NCI-H82 treated with DMSO at 0.1 percent for 48 hours (cell line): ENCODE measurements around the gene HOXC11.

Experiments
- DNase-seq: peaks from one replicate; lab custom pipeline; 2025; ENCODE audit not compliant: unreplicated experiment; lab: John Stamatoyannopoulos, UW

The HOXC11 gene

DNA sequence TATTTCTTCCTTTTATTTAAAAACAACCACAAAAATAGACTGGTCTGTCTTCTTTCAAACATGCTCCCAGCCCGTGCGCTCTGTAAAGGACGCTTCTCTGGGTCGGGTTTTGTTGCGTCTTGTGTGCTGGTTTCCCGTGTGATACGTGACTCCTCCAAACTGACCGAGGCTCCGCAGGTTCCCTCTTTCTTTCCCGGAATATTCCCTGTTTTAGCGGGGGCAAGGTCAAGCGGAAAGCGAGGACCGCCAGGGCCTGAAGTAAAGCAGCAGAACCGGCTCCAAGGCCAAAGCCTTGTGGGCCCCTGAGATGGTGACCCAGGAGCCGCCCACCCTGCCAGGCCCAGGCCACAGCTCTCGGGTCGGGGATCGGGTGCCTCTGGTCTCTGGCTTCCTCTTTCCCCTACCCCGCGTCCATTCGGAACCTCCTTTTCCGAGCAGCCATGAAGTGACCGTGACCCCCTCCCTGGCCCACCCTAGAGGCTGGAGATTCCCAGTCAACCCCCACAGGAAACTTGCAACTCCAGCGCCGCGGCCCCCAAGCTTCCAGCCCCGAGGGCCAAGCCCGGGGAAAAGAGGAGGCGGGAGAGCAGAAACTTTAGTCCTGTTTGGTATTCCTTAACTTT lies 11.1 kb downstream of the HOXC11 start:
- DNase-seq, result no peak

DNA sequence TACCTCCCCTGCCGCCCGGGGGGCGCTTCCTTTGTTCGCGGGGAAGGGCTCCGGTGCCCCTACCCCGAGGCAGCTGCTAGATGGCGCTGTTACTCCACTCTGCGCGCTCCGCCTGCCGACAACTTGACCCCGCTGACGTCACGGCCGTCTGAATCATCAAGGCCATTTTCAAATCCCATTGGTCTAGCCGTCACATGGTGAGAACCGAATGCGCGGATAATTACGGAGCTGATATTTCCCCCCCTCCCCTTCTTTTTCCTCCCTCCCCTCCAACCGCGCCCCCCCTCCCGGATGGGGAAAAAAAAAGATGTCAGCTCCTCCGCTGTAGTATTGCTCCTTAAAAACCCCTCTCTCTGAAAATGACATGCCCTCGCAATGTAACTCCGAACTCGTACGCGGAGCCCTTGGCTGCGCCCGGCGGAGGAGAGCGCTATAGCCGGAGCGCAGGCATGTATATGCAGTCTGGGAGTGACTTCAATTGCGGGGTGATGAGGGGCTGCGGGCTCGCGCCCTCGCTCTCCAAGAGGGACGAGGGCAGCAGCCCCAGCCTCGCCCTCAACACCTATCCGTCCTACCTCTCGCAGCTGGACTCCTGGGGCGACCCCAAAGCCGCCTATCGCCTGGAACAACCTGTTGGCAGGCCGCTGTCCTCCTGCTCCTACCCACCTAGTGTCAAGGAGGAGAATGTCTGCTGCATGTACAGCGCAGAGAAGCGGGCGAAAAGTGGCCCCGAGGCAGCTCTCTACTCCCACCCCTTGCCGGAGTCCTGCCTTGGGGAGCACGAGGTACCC lies 12.2 kb downstream of the HOXC11 start, which contains the start of gene HOXC10:
Gene HOXC10 (plus strand): TSS at position 246 of the 791 bp plus-strand sequence. CDS start 114 bp downstream, at position 360.
- peak; percentile 89 for DNase-seq

DNA sequence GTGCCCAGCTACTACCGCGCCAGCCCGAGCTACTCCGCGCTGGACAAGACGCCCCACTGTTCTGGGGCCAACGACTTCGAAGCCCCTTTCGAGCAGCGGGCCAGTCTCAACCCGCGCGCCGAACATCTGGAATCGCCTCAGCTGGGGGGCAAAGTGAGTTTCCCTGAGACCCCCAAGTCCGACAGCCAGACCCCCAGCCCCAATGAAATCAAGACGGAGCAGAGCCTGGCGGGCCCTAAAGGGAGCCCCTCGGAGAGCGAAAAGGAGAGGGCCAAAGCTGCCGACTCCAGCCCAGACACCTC lies 12.7 kb downstream of the HOXC11 start:
- no peak for DNase-seq

DNA sequence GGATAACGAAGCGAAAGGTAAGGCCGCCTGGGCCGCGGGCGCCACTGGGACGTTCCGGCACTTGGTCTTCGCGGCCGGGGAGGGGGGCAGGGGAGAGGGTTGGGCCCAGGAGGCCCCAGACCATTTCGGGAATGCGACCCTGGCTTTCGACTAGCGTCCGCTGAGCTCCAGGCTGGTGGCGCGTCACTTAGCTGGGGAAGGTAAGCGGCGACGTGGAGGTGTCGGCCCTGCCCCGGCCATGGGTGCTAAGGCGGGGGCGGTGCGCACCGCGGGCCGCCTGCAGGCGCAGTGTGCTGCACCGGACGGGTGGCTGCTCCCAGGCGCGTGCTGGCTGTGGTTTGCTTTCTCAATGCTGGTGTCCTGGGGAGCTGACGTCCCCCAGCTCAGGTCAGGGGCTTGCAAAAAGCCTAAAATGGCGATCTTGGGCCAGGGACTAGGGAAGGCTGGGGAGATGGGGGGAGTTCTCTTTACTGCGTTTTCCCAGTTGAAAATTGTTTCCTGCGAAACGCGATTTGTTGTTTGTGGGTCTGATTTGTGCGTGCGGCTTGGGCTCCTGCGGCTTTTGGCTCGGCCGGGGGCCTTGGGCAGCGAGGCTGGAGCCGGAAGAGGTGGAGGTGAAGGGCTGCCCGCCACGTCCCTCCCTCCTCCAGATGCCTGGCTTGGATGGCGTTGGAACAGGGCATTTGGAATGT lies 13.2 kb downstream of the HOXC11 start:
- no peak for DNase-seq

DNA sequence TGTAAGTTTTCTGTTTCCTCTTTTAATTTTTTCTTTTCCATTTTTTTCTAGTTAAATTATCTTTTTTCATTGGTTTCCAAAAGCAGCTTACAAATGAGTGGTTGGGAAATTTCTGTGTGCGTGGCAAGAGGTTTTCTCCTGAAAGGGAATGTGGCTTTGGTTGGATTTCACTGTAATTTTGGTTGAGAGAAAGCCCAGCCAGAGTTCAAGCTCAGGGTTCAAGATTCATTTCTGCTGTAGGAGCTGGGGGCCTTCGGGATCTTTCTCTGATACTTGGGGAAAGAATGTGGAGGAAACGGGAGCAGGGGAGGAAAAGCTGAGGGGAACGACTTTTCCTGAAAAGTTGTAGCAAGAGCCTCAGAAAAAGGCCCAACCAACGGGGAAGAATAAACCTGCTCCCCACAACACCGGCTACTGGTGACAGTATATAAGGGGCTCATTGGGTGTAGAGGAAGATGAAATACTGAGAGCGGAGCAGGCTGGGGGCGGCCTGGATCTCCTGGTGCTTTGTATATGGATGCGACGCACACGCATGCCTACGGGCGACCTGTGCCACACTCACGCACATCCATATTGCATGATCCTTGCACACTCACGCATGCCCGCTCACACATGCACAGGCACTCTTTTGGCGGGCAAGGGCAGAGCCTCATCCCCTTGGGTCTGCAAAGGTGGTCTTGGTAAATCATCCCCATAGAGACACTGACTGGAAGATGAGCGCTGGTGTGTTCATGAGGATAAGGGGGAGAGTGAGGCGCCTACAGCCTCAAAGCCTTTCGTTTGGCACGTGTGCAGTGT lies 14.0 kb downstream of the HOXC11 start:
- DNase-seq, result no peak

DNA sequence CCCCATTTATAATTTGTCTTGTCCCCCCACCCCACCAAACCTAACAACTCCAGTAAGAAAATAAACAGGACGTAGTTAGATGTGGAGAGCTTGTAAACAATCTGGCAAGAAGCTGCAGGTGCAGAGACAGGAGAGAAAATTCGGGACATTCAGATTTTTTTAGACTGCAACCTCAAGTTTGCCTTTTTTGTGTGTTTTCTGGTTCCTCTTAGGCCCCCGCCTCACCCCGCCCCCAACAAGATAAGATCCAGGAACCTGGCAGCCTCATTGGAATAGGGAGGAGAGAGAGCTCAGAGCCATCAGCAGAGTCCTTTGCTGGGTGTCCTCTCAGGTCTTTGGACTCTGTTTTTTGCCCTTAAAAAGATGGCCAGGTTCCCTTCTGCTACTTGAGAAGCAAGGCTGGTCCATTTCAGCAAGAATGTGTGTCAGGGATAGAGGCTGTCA lies 14.9 kb downstream of the HOXC11 start:
- no peak for DNase-seq

DNA sequence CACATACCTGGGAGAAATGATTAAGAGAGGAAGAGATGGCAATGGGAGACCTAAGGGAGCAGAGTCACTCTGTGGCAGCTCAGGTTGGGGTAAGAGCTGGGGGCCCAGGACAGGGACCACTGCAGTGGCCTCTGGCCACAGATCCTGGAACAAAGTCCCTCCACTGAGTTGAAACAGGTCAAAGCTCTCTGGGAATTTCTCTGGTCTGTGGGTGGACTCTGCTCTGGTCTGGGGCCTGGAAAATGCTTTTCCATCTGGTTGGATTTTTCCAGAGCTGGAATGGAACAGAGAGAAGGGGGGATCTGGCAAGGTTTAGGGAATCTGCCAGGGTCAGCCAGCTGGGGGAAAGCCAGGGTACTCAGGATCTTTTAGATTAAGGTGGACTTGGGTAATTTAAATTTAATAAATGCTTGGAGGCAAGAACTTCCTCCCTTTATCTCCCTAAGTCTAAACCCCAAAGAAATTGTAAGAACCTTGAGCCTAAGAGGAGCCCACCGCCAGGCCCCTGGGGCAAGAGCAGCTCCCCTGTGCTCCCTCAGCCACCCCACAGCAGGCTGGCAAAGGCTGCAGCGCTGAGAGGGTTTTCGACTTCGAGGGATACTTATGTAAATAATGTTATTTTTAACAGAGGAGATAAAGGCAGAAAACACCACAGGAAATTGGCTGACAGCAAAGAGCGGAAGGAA lies 15.8 kb downstream of the HOXC11 start:
- DNase-seq, result no peak

DNA sequence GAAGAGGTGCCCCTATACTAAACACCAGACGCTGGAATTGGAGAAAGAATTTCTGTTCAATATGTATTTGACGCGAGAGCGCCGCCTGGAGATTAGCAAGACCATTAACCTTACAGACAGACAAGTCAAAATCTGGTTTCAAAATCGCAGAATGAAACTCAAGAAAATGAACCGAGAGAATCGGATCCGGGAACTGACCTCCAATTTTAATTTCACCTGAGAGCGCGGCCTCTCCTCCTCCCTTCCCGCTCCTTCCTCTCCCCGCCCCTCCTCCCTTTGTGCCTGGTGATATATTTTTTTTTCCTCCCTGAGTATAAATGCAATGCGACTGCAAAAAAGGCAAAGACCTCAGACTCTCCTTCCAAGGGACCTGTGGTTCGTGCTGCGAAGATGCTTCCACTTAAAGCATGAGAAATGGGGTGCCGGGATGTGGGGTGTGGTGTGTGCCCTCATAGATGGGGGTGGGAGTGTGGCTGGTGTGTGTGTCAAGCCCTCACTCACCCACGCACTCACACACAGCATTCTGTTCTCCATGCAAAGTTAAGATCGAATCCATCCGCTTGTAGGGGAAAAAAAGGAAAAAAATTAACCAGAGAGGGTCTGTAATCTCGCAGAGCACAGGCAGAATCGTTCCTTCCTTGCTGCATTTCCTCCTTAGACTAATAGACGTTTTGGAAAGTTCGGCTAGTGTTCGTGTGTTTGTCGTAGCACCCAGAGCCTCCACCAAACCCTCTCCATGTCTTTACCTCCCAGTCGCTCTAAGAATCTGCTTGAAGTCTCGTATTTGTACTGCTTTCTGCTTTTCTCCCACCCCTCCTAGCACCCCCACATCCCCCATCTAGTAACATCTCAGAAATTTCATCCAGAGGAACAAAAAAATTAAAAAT lies 16.5 kb downstream of the HOXC11 start:
- no peak for DNase-seq

DNA sequence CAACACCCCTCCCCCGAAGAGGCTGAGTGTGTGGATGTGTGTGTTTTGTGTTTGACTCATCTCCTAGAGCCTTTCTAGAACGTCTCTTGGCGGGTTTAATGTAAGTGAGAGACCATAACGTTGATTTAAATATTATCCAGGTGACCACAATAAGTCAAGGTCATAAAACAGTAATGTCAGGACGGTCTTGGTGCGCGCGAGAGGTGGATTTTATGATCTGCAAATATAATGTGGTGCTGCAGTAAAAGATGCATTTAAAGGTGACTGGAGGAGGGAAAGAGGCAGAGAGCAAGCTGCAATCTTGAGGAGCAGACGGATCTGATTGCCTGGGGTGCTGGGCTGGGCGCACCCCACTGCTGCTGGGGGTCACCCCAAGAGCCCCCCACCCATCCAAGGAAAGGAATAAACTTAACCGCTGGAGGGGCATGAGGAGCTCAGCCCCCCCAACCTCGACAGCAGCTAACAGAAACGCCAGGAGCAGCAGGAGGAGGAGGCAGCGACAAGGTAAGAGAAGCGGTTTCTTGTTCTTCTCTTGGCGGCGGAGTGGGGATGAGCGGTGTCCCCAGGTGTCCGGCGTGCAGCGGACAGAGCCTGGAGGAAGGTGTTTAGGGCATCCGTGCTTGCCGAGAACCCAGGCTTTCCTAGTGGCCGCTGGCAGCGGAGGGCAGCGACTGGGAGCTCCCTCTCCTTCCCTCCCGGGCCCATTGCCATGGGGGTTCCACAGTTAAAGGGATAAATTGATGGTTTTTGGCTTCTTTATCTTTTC lies 17.6 kb downstream of the HOXC11 start:
- DNase-seq, result no peak

DNA sequence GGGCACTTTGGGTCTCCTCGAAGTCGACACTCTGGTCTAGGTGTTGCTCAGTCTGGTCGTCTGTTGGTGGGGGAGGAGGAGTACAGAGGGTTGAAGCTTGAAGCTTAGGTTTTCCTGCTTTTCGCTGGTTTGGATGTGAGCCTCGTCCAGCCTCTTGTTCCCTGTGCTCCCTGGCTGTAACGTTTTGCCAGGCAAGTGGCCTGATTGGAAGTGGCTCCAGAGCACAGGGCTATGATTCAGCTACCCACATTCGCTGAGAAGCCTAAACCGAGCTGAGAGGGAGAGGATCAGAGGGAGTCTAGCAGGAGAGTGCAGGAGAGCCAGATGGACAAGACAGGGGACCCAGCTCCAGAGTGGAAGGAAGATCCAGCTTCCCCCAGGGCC lies 18.1 kb downstream of the HOXC11 start:
- DNase-seq, result peak; percentile 55

DNA sequence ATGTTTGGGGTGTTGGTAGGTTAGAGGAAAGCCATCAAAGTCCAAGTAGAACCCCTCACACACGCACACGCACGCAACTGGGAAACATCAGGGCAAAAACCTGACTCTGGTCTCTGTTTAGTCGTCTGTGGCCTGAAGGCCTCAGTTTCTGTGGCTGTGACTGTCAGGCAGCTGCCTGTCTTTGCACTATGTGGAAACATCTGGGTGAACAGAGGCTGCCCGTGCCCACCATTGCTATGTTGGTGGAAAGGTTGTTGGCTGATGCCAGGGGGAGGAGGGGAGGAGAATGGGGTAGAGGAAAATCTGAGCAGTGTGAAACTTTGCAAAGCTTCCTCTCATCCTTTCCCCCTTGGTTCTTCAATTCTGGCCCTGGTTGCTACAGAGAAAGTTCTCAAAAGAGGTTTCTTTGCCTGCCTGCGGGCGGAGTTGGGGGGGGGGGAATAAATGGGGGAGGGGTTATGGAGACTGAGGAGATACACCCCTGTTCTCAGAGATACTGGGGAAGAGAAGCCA lies 19.5 kb downstream of the HOXC11 start:
- no peak for DNase-seq

DNA sequence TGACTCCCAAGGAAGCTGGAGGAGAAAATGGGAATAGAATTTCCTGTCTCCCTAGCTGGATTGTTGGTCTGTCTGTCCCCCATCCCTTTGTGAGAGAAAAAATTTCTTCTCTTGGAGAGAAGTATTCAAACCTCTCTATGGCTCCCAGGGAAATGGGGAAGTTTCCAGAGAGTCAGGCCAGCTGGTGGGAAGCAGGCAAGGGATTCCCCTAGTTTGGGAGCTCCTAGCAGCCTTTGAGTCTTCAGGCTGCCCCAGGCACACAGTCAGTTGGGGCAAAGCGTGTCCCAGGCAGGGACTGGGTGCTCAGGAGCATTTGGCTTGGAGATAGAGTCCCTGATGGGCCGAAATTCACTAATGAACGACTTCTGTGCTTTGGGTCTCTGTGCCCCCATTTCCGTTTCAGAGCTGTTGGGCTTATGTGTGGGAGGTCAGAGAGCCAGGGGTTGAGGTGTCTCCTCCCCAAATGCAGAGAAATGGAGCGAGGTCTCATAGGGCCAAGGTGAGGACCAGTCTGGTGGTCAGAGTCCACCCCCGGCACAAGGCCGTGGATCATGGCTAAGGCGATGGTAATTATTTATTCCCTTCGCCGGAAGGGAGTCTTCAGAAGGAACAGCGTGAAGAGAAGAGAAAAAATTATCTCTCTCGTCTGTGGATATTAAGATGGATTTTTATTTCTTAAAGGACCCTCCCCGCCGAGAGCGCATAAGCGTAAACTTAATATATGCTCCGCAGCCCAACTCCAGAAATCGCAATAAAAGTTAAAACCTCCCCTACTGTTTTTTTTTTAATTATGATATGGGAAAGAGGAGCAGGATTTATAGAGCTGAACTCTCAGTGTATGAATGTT lies 20.5 kb downstream of the HOXC11 start:
- DNase-seq, result no peak

DNA sequence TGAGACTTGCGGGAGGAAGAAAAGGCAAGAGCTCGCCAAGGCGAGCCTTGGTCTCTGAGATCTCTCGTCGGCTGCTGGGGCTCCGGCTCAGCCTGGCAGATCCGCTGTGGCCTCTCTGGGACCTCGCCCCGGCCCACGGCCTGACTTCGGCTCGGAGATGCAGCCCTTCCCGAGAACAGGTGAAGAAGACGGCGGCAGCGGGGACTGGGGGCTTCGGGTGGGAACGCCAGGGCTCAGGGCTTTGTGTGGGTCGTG lies 21.0 kb downstream of the HOXC11 start:
- DNase-seq, result no peak

DNA sequence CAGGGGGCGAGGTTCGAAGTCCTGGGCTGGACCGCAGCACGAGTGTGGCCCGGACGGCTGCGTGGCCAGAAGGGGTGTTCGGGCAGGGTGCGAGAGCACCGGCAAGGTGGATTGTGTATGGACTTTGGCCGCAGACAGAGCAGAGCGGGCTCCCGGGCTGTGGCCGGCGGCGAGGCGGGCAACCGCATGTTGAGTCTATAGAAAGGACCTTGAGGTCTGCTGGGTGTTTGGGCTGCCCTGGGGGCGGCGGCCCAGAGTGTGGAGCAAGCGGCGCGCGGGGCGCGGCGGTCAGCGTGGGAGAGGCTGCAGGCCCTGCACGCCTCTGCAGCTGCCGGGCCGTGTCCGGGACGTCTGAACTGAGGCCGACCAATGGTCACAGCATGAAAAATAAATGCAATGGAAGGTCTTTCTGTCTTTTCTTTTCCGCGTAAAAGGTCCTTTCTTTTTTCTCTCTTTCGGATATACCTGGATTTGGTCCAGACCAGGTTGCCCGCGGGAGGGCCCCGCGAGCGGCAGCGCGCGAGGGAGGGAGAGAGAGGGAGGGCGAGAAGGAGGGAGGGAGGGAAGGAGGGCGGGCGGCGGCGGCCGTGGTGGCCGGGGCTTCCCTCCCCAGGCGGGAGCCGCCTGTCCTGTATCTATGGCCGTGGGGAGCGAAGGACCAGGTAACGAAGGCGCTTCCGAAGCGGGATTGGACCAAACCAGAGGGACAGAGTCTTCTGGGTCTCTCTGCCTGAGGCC lies 21.5 kb downstream of the HOXC11 start:
- DNase-seq, result no peak

DNA sequence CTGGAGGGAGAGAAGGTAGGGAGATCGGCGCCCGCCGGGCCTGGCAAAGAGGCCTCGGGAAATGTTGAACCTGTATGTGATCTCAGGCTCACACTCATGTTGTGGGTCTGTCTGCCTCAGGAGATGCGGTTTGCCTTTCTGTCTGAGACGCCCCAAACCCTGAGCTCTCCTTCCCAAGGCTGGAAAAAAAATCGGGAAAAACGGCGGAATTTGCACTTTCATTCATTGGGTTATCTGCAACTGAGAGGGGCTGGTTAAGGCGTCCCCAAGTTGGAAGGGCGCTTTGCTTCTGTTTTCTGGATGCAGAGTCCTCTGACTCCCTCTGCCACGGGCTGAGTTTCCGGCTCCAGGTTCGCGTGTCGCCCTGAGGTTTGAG lies 22.1 kb downstream of the HOXC11 start:
- no peak for DNase-seq

DNA sequence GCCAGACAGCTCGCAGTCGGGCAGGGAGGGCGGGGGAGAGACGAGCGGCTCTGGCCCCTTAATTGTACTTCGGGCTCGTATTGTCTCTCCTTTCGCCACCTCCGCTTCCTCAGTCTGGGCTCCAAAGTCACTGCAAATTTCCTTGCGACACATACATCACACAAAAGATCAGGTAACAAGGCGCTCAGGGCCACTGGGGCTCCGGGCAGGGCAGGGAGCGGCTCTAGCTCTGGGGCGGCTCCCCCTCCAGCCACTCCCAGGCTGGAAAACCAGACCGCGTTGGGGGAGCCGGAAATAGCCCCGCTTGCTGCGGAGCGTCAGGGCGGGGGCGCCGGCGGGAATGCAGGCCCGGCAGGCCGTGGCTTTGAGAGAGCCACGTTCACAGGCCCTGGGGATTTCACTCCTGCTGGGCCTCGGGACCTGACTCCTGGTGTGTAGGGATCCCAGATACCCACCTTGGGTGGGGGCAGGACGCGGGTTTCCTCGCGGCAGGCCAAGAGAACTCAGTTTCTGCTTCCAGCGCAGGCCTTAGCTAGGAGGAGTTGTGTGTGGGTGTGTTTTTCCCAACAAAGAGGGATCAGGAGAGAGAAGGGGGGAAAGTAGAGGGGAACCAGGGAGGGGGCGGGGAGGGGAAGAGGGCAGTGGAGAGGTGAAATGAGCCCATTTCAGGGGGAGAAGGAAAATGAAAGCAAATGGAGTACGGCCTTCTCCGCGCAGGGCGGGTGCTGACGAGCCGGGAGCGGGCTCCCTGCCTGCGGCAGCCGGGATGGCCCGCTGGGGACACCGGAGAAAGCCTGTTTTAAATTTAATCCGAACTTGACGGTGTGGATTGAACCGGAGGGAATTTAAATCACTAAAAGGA lies 22.7 kb downstream of the HOXC11 start:
- no peak for DNase-seq
